Endothelial cell (in vitro differentiated cells): ENCODE results near the gene ARHGEF17. TPM values are rescaled to one million over a fixed set of nuclear protein-coding genes. Genes with fewer than 3 reads are reported as not detected.

Source experiments
- DNase-seq: peaks from one replicate; pipeline ENCODE4 v3.0.0; 2021; ENCODE audit warnings: low spot score
- H3K27ac Mint-ChIP-seq: one replicate; pipeline ENCODE4 v1.8.0; 2021; ENCODE audit warnings: mixed read lengths, inconsistent platforms; ENCODE audit not compliant: unreplicated experiment
- H3K27me3 Mint-ChIP-seq: one replicate; pipeline ENCODE4 v1.8.0; 2021; ENCODE audit warnings: mild to moderate bottlenecking, moderate library complexity, mixed read lengths, inconsistent platforms; ENCODE audit not compliant: unreplicated experiment
- H3K36me3 Mint-ChIP-seq: one replicate; pipeline ENCODE4 v1.8.0; 2021; ENCODE audit warnings: mild to moderate bottlenecking, low read depth, mixed read lengths, inconsistent platforms; ENCODE audit not compliant: unreplicated experiment
- H3K4me1 Mint-ChIP-seq: one replicate; pipeline ENCODE4 v1.8.0; 2021; ENCODE audit warnings: mild to moderate bottlenecking, mixed read lengths, inconsistent platforms; ENCODE audit not compliant: unreplicated experiment
- H3K4me3 Mint-ChIP-seq: one replicate; pipeline ENCODE4 v1.8.0; 2021; ENCODE audit warnings: mild to moderate bottlenecking, mixed read lengths, inconsistent platforms; ENCODE audit not compliant: unreplicated experiment
- H3K9me3 Mint-ChIP-seq: one replicate; pipeline ENCODE4 v1.8.0; 2021; ENCODE audit warnings: mixed read lengths, inconsistent platforms; ENCODE audit not compliant: unreplicated experiment
- total RNA-seq: library from RNA; stranded (reverse); fragmentation: NEBNext Ultra II Directional; extraction: Animal tissue kit (Norgen Biotek cat#: 25700); gene quantifications from one replicate; pipeline ENCODE4 v1.2.1, GENCODE V29; 2021; ENCODE audit not compliant: unreplicated experiment
- TF ChIP-seq, protein P1 (sequence below): fragments of 200-600 bp; sonication (generic); IDR thresholded peaks from one replicate; pipeline ENCODE4 v1.5.0; 2021; ENCODE audit warnings: antibody characterized with exemption; ENCODE audit not compliant: unreplicated experiment

The ARHGEF17 gene
- total RNA-seq, 1 donor from 2014 or later: 93.3 TPM

- Mint-ChIP-seq H3K36me3 (peaks cover 31% of the 10 kb centered on the region), H3K9me3 (no peaks in the 10 kb centered on the region), H3K4me1 (peaks cover 4% of the 10 kb centered on the region), H3K4me3 (peak overlapping the region; percentile 69), H3K27ac (no peak overlapping the region), H3K27me3 (peaks cover 4% of the 10 kb centered on the region)
- DNase-seq: no peak
- TF ChIP-seq, protein P1, sequence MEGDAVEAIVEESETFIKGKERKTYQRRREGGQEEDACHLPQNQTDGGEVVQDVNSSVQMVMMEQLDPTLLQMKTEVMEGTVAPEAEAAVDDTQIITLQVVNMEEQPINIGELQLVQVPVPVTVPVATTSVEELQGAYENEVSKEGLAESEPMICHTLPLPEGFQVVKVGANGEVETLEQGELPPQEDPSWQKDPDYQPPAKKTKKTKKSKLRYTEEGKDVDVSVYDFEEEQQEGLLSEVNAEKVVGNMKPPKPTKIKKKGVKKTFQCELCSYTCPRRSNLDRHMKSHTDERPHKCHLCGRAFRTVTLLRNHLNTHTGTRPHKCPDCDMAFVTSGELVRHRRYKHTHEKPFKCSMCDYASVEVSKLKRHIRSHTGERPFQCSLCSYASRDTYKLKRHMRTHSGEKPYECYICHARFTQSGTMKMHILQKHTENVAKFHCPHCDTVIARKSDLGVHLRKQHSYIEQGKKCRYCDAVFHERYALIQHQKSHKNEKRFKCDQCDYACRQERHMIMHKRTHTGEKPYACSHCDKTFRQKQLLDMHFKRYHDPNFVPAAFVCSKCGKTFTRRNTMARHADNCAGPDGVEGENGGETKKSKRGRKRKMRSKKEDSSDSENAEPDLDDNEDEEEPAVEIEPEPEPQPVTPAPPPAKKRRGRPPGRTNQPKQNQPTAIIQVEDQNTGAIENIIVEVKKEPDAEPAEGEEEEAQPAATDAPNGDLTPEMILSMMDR: peak; percentile 22
These were observed 52.8 kb downstream of the ARHGEF17 start for GRCh38 chr11:73360743-73361369.

- TF ChIP-seq, protein P1: no peak
- Mint-ChIP-seq H3K4me1 (peaks cover 13% of the 10 kb centered on the region), H3K36me3 (peaks cover 39% of the 10 kb centered on the region), H3K27me3 (peaks cover 4% of the 10 kb centered on the region), H3K27ac (no peak overlapping the region), H3K4me3 (peak overlapping the region; percentile 7), H3K9me3 (no peaks in the 10 kb centered on the region)
- peak; percentile 65 for DNase-seq
These were observed 54.1 kb downstream of the ARHGEF17 start for GRCh38 chr11:73361953-73362776.

- no peak for DNase-seq
- Mint-ChIP-seq H3K9me3 (no peaks in the 10 kb centered on the region), H3K27ac (no peak overlapping the region), H3K4me1 (peaks cover 20% of the 10 kb centered on the region), H3K36me3 (peaks cover 36% of the 10 kb centered on the region), H3K27me3 (peaks cover 5% of the 10 kb centered on the region), H3K4me3 (no peak overlapping the region)
- TF ChIP-seq, protein P1: no peak
These were observed 55.1 kb downstream of the ARHGEF17 start for GRCh38 chr11:73363147-73363546.

DNA sequence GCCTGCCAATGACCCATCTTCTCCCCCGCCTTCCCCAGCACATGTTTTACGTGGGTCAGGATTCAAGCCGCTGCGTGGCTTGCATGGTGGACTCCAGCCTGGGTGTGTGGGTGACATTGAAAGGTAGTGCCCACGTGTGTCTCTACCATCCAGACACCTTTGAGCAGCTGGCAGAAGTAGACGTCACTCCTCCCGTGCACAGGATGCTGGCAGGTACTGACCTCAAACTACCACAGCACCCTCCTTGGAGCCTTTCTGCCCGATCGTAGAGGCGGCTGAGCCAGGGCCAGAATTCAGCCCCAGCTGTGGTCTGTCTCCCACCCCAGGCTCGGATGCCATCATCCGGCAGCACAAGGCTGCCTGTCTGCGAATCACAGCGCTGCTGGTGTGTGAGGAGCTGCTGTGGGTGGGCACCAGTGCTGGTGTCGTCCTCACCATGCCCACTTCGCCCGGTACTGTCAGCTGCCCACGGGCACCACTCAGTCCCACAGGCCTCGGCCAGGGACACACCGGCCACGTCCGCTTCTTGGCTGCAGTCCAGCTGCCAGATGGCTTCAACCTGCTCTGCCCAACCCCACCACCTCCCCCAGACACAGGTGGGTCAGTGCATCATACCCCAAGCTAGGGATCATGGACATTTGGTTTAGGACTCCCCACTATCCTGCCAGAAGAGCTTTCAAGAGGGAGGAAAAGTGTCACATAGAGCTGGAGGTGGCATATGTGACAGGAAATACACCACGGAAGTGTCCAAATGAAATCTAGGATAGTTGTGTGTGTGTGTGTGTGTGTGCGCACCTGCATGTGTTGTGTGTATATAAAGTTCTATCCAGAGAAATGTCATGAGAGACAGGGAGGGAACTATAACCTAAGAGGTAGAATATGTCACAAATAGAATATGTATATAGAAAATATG, 57.5 kb downstream of the ARHGEF17 start:
- no peaks in the 10 kb centered on the region for H3K9me3 Mint-ChIP-seq
- peak overlapping the region; percentile 82 for H3K27ac Mint-ChIP-seq

More for the DNA sequence above, 57.5 kb downstream of the ARHGEF17 start:
- peaks cover 10% of the 10 kb centered on the region for H3K27me3 Mint-ChIP-seq
- TF ChIP-seq, protein P1: no peak
- H3K4me3 Mint-ChIP-seq: peak overlapping the region; percentile 16
- DNase-seq: no peak
- H3K36me3 Mint-ChIP-seq: peaks cover 36% of the 10 kb centered on the region
- peaks cover 20% of the 10 kb centered on the region for H3K4me1 Mint-ChIP-seq
